ENCODE data around the gene PARM1.

The PARM1 gene

DNA sequence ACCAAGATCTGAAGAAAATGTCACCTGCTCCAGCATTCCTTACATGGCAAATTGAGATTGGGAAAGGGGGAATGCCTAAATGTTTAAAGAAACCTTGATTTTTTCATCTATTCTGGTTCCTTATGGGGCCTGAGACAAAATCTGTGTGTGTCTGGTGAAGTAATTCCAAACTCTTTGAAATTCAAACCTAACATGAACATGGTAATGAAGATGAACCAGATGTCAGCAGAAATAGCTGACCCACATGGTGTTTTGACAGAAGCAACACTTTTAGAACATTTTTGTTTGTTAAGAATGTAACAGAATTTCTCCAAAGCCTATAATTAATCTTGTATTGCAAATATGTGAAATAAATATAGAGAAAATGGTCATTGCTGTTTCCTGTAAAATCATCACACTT is 133.0 kb downstream of the PARM1 start:
- Histone ChIP-seq H3K4me1 (ENCODE audit: low read depth, poor library complexity, severe bottlenecking) (peaks cover 8% of the 10 kb centered on the region), H3K4me3 (IDR thresholded peaks at IDR 0.05; ENCODE audit: insufficient read depth, low read depth, low read length) (no peak overlapping the region), H3K79me2 (ENCODE audit: insufficient read depth, low read depth) (no peaks in the 10 kb centered on the region), H3K4me2 (no peak overlapping the region), H2AFZ (ENCODE audit: low read depth) (no peak overlapping the region), H3K36me3 (ENCODE audit: insufficient read depth) (no peaks in the 10 kb centered on the region), H3K27me3 (ENCODE audit: insufficient read depth, low read depth) (no peaks in the 10 kb centered on the region), H3K9ac (no peak overlapping the region), H3K27ac (no peak overlapping the region), H4K20me1 (ENCODE audit: insufficient read depth) (no peaks in the 10 kb centered on the region)
- TF ChIP-seq, protein P1, sequence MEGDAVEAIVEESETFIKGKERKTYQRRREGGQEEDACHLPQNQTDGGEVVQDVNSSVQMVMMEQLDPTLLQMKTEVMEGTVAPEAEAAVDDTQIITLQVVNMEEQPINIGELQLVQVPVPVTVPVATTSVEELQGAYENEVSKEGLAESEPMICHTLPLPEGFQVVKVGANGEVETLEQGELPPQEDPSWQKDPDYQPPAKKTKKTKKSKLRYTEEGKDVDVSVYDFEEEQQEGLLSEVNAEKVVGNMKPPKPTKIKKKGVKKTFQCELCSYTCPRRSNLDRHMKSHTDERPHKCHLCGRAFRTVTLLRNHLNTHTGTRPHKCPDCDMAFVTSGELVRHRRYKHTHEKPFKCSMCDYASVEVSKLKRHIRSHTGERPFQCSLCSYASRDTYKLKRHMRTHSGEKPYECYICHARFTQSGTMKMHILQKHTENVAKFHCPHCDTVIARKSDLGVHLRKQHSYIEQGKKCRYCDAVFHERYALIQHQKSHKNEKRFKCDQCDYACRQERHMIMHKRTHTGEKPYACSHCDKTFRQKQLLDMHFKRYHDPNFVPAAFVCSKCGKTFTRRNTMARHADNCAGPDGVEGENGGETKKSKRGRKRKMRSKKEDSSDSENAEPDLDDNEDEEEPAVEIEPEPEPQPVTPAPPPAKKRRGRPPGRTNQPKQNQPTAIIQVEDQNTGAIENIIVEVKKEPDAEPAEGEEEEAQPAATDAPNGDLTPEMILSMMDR (conservative IDR thresholded peaks at IDR 0.05; ENCODE audit: low read depth, low read length), result no peak

DNA sequence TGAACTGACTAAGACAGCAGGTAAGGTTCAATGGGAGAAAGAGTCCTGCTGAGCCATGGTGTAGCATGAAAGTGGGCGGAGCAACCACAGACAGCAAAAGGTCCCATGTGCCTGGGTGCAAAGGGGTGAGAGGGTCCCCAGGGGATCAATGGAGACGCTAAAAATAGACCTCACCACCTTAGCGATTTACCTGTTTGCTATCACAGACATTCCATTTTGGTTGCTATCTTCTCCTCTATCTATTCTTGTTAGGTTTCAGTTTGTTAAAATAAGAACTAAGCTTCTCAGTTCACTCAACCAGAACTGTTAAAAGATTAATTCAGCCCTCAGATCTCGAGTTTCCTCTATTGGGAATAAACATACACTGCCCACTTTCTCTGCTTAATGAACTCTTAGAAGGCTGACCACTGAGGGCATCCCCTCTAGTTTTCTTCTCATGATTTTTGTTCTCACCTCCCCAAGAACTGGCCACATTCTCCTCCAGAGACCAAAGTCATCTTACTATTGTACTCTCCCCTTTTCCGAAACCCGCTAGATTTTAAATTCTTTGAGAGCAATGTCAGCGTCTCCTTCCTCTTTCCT is 136.7 kb downstream of the PARM1 start:
- TF ChIP-seq, protein P1 (conservative IDR thresholded peaks at IDR 0.05; ENCODE audit: low read depth, low read length), result no peak
- no peaks in the 10 kb centered on the region for H4K20me1 ChIP-seq (ENCODE audit: insufficient read depth)
- no peaks in the 10 kb centered on the region for H3K79me2 ChIP-seq (ENCODE audit: insufficient read depth, low read depth)
- H3K9ac ChIP-seq, result no peak overlapping the region
- peaks cover 8% of the 10 kb centered on the region for H3K4me1 ChIP-seq (ENCODE audit: low read depth, poor library complexity, severe bottlenecking)
- no peak overlapping the region for H3K27ac ChIP-seq
- H2AFZ ChIP-seq (ENCODE audit: low read depth), result no peak overlapping the region
- H3K4me2 ChIP-seq, result no peak overlapping the region
- no peaks in the 10 kb centered on the region for H3K36me3 ChIP-seq (ENCODE audit: insufficient read depth)
- no peaks in the 10 kb centered on the region for H3K27me3 ChIP-seq (ENCODE audit: insufficient read depth, low read depth)
- H3K4me3 ChIP-seq (IDR thresholded peaks at IDR 0.05; ENCODE audit: insufficient read depth, low read depth, low read length), result no peak overlapping the region

DNA sequence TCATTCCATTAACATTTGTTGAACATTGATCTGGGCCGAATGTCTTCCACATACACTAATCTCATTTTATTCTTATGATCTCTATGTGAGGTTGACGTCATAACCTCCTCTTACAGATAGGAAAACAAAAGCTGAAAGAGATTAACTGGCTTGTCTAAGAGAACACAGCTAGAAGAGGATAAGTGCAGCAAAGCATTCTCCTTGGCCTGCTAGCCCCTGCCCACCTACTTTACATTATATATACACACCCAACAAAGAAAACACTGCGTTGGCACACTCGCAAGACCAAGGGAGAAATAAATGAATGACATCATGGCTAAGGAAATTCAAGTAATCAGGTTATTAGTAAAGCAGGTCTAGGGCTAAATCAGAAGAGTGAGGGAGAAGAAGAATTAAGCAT is 138.4 kb downstream of the PARM1 start:
- Histone ChIP-seq H3K4me1 (ENCODE audit: low read depth, poor library complexity, severe bottlenecking) (peaks cover 8% of the 10 kb centered on the region), H3K27me3 (ENCODE audit: insufficient read depth, low read depth) (no peaks in the 10 kb centered on the region), H3K27ac (no peak overlapping the region), H3K79me2 (ENCODE audit: insufficient read depth, low read depth) (no peaks in the 10 kb centered on the region), H3K4me3 (IDR thresholded peaks at IDR 0.05; ENCODE audit: insufficient read depth, low read depth, low read length) (no peak overlapping the region), H3K36me3 (ENCODE audit: insufficient read depth) (no peaks in the 10 kb centered on the region), H2AFZ (ENCODE audit: low read depth) (no peak overlapping the region), H4K20me1 (ENCODE audit: insufficient read depth) (no peaks in the 10 kb centered on the region), H3K9ac (no peak overlapping the region), H3K4me2 (no peak overlapping the region)
- TF ChIP-seq, protein P1 (conservative IDR thresholded peaks at IDR 0.05; ENCODE audit: low read depth, low read length), result no peak

DNA sequence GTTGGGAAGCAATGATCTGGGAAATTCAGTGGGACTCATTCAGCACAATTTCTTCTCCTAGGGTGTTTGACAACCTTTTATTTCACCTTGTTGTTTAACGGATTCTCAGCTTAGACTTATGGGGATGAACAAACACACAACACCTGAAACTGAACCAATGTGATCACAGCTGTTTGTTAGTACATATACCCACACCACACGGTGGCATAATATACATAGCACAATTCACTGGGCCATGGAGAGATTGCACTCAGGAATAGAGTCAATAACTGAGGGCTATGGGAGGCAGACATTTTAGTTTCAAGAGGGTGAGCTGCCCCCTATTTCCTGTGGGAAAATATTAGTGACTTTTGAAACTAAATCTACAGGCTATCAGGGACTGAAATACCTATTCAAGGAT is 148.0 kb downstream of the PARM1 start:
- Histone ChIP-seq H3K4me2 (no peak overlapping the region), H3K27me3 (ENCODE audit: insufficient read depth, low read depth) (no peaks in the 10 kb centered on the region)
- TF ChIP-seq, protein P1 (conservative IDR thresholded peaks at IDR 0.05; ENCODE audit: low read depth, low read length), result no peak

More for the DNA sequence above, 148.0 kb downstream of the PARM1 start:
- Histone ChIP-seq H3K36me3 (ENCODE audit: insufficient read depth) (no peaks in the 10 kb centered on the region), H3K9ac (no peak overlapping the region), H3K4me3 (IDR thresholded peaks at IDR 0.05; ENCODE audit: insufficient read depth, low read depth, low read length) (no peak overlapping the region), H3K79me2 (ENCODE audit: insufficient read depth, low read depth) (no peaks in the 10 kb centered on the region), H4K20me1 (ENCODE audit: insufficient read depth) (no peaks in the 10 kb centered on the region), H2AFZ (ENCODE audit: low read depth) (no peak overlapping the region), H3K27ac (no peak overlapping the region), H3K4me1 (ENCODE audit: low read depth, poor library complexity, severe bottlenecking) (no peaks in the 10 kb centered on the region)

Data from KMS-11 (cell line).